Karpas-422 (cell line): ENCODE measurements around the gene GARIN5A. TPM values are rescaled to one million over a fixed set of nuclear protein-coding genes. Genes with fewer than 3 reads are reported as not detected.
"Not testable (repeated sequence)": the region's sequence is repeated elsewhere in the genome, so short reads cannot be mapped to it uniquely, and the experiment has no call there.

Experiments used
- DNase-seq: peaks from one replicate; pipeline ENCODE4 v3.0.0-alpha.2; 2015
- H2AFZ ChIP-seq: fragments of 200-600 bp; sonication (generic); 2 replicates; pipeline ENCODE4 v1.6.1; 2014; ENCODE audit warnings: antibody characterized with exemption, low read length, mixed read lengths
- H3K27ac ChIP-seq: fragments of 200-600 bp; sonication (generic); 2 replicates; pipeline ENCODE4 v1.5.1; 2014; ENCODE audit warnings: mild to moderate bottlenecking, low read length, moderate library complexity
- H3K27me3 ChIP-seq: fragments of 200-600 bp; sonication (generic); 2 replicates; pipeline ENCODE4 v1.6.1; 2014; ENCODE audit warnings: low read length, mixed read lengths
- H3K36me3 ChIP-seq: fragments of 200-600 bp; sonication (generic); 2 replicates; pipeline ENCODE4 v1.6.1; 2014; ENCODE audit warnings: low read length, mixed read lengths; ENCODE audit not compliant: insufficient read depth
- H3K4me1 ChIP-seq: fragments of 200-600 bp; sonication (generic); 2 replicates; pipeline ENCODE4 v1.6.1; 2014; ENCODE audit warnings: mild to moderate bottlenecking, low read length, mixed read lengths
- H3K4me2 ChIP-seq: fragments of 200-600 bp; sonication (generic); 2 replicates; pipeline ENCODE4 v1.6.1; 2014; ENCODE audit warnings: low read length, low read depth, mild to moderate bottlenecking; ENCODE audit not compliant: poor library complexity, severe bottlenecking
- H3K4me3 ChIP-seq: fragments of 200-600 bp; sonication (generic); 2 replicates; pipeline ENCODE4 v1.5.1; 2014; ENCODE audit warnings: mild to moderate bottlenecking, antibody characterized with exemption, low read length, mixed read lengths
- H3K79me2 ChIP-seq: fragments of 200-600 bp; sonication (generic); 2 replicates; pipeline ENCODE4 v1.6.1; 2014; ENCODE audit warnings: mild to moderate bottlenecking, low read length, mixed read lengths
- H3K9ac ChIP-seq: fragments of 200-600 bp; sonication (generic); 2 replicates; pipeline ENCODE4 v1.6.0; 2014; ENCODE audit warnings: low read length
- H3K9me2 ChIP-seq: fragments of 200-600 bp; sonication (generic), shearing (Covaris generic); replicated peaks from 2 replicates; pipeline ENCODE4 v1.6.0; 2014; ENCODE audit warnings: mild to moderate bottlenecking, low read length, moderate library complexity; ENCODE audit not compliant: insufficient read depth
- H3K9me3 ChIP-seq: fragments of 300-700, 200-600 bp; sonication (generic); 2 replicates; pipeline ENCODE4 v1.6.1; 2014; ENCODE audit warnings: low read length, mixed read lengths
- H4K20me1 ChIP-seq: fragments of 200-600 bp; sonication (generic); 2 replicates; pipeline ENCODE4 v1.6.1; 2014; ENCODE audit warnings: mild to moderate bottlenecking, antibody characterized with exemption, low read length, low read depth; ENCODE audit not compliant: insufficient read depth
- total RNA-seq: library from RNA; depleted of rRNA; stranded (reverse); fragments of >200 nt; shearing (Covaris generic); gene quantifications from 2 replicates; pipeline ENCODE4 v1.2.3, GENCODE V29; 2014; ENCODE audit warnings: low replicate concordance

GARIN5A gene
- total RNA-seq, 1 experiment from 2014 or later: not detected

DNA sequence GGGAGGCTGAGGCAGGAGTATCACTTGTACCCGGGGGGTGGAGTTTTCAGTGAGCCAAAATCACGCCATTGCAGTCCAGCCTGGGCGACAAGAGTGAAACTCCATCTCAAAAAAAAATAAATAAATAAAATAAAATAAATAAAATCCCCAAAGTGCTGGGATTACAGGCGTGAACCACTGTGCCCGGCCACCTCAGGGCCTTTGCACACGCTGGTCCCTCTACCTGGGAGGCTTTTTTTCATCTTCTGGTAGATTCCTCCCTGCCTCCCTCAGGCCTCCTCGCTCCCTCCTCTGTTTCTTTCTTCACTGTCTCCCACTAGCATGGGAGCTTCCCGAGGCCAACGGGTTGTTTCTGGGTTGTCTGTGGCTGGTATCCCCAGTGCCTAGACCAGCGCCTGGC is 28.9 kb downstream of the GARIN5A start:
- Histone ChIP-seq H3K4me3 (no peak overlapping the region), H2AFZ (no peak overlapping the region), H3K4me1 (no peaks in the 10 kb centered on the region), H3K9me2 (no peaks in the 10 kb centered on the region), H3K4me2 (no peak overlapping the region), H4K20me1 (no peaks in the 10 kb centered on the region), H3K9me3 (no peaks in the 10 kb centered on the region), H3K36me3 (peaks cover 4% of the 10 kb centered on the region; the same call in 1 of the 2 replicates), H3K27ac (no peak overlapping the region), H3K79me2 (no peaks in the 10 kb centered on the region), H3K9ac (no peak overlapping the region), H3K27me3 (no peaks in the 10 kb centered on the region)
- DNase-seq: no peak

DNA sequence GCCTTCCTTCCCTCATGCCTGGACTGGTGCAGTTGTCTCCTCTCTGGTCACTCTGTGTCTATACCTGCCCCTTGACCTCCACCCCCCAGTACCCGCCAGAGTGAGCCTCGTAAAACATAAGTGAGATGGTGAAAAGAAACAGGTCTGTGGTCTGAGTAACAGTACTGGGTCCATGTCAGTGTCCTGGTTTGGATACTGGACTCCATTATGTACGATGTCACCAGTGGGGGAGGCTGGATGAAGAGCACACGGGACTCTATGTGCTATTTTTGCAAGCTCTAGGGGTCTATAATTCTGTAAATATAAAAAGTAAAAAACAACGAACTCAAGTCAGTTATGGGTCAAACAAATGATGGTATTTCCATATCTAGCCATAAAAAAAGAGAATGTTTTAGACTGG is 29.6 kb downstream of the GARIN5A start:
- H3K4me1 ChIP-seq: no peaks in the 10 kb centered on the region
- DNase-seq: no peak

DNA sequence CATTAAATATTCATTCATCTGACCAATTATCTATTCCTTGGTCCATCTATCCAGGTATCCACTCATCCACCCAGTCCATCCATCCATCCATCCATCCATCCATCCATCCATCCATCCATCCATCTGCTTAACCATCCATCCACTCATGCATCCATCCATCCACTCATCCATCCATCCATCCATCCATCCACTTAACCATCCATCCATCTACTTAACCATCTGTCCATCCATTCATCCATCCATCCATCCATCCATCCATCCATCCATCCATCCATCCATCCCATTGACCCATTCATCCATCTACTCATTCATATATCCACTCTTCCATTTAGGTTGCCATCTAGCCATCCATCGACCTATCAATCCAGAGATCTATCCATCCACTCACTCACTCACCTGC is 32.6 kb downstream of the GARIN5A start:
- no peak overlapping the region for H3K27ac ChIP-seq
- no peak for DNase-seq
- H3K79me2 ChIP-seq: no peaks in the 10 kb centered on the region

More for the DNA sequence above, 29.6 kb downstream of the GARIN5A start:
- Histone ChIP-seq H3K27me3 (no peaks in the 10 kb centered on the region), H3K9me3 (no peaks in the 10 kb centered on the region), H2AFZ (no peak overlapping the region), H3K79me2 (no peaks in the 10 kb centered on the region), H3K9me2 (no peaks in the 10 kb centered on the region), H3K36me3 (peaks cover 4% of the 10 kb centered on the region; the same call in 1 of the 2 replicates), H3K27ac (no peak overlapping the region), H3K4me2 (no peak overlapping the region), H4K20me1 (no peaks in the 10 kb centered on the region), H3K4me3 (no peak overlapping the region), H3K9ac (no peak overlapping the region)

DNA sequence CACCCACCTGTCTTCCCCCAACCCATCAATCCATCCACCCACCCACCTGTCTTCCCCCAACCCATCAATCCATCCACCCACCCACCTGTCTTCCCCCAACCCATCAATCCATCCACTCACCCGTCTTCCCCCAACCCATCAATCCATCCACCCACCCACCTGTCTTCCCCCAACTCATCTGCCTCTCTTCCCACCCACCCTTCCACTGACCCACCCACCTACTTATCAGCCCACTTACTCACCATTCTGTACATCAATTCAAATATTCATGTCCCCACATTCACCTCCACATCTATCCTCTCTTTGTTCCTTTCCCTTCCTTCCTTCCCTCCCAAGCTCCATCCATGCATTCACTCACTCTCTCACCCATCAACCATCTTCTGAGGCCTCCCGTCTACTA is 37.5 kb downstream of the GARIN5A start:
- DNase-seq, H3K79me2 ChIP-seq, H2AFZ ChIP-seq, H3K4me3 ChIP-seq, H3K27ac ChIP-seq, H3K9me3 ChIP-seq, H4K20me1 ChIP-seq, H3K4me2 ChIP-seq, H3K9ac ChIP-seq, H3K9me2 ChIP-seq, H3K27me3 ChIP-seq, H3K36me3 ChIP-seq: not testable (repeated sequence)
- peaks cover 18% of the 10 kb centered on the region for H3K4me1 ChIP-seq

More for the DNA sequence above, 32.6 kb downstream of the GARIN5A start:
- no peaks in the 10 kb centered on the region for H3K9me2 ChIP-seq
- no peak overlapping the region for H3K9ac ChIP-seq
- no peaks in the 10 kb centered on the region for H3K9me3 ChIP-seq
- H3K36me3 ChIP-seq: peaks cover 4% of the 10 kb centered on the region; the same call in 1 of the 2 replicates
- H3K4me2 ChIP-seq: no peak overlapping the region
- H2AFZ ChIP-seq: no peak overlapping the region
- H4K20me1 ChIP-seq: no peaks in the 10 kb centered on the region
- H3K4me1 ChIP-seq: no peaks in the 10 kb centered on the region
- H3K4me3 ChIP-seq: no peak overlapping the region
- H3K27me3 ChIP-seq: no peaks in the 10 kb centered on the region

DNA sequence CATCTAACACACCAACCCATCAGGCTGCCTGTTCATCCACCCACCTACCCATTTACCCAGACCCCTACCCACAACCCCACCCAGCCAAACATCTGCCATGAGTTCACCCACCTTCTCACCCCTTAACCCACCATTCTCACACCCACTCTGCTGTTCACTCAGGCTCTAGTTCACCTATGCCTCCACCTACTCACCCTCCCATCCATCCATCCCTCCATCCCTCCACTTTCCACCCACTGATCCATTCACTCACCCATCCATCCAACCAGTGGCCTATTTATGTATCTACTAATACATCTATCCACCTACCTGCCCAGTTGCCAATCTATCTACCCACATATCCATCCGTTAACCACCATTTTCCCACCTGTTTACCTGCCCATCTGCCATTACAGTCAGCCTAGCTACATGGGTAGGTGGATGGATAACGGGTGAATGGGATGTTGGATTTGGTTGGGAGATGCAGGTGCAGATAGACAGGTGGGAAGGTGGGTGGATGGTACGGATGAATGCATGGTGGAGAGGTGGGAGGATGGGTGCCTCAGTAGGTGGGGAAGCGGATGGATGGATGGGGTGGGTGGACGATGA is 38.7 kb downstream of the GARIN5A start:
- Histone ChIP-seq H3K4me2 (no peak overlapping the region), H3K9ac (no peak overlapping the region), H3K4me3 (no peak overlapping the region), H3K27me3 (0 out of 2 replicates have a peak, but pooled peaks cover 3% of the 10 kb centered on the region), H3K9me2 (no peaks in the 10 kb centered on the region), H3K79me2 (no peaks in the 10 kb centered on the region), H3K36me3 (no peaks in the 10 kb centered on the region; the same call in 1 of the 2 replicates), H3K4me1 (peaks cover 30% of the 10 kb centered on the region), H3K9me3 (no peaks in the 10 kb centered on the region), H3K27ac (no peak overlapping the region), H2AFZ (no peak overlapping the region), H4K20me1 (no peaks in the 10 kb centered on the region)
- DNase-seq: no peak

DNA sequence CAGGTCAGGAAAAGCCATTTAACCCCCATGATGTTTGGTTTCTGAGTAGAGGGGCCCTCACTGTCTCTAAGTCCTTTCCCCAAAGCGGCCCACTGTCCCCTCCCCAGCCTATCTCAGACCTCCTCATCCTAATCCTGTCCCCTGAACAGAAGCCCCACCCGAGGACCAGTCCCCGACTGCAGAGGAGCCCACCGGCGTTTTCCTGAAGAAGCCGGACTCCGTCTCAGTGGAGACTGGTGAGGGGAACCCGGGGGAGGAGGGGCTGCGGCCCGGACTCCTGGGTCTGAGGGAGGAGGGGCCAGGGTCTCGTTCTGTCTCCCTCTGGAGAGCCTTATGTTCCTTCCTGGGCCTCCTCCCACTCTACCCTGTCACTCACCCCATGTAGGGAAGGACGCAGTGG is 41.0 kb downstream of the GARIN5A start:
- DNase-seq: no peak
- Histone ChIP-seq H3K79me2 (no peaks in the 10 kb centered on the region), H4K20me1 (no peaks in the 10 kb centered on the region), H3K36me3 (no peaks in the 10 kb centered on the region; the same call in 1 of the 2 replicates), H3K9ac (peak overlapping the region; percentile 63; the same call in 1 of the 2 replicates), H3K9me2 (no peaks in the 10 kb centered on the region), H3K27ac (peak overlapping the region; percentile 94; the same call in 1 of the 2 replicates), H3K4me3 (no peak overlapping the region), H2AFZ (no peak overlapping the region), H3K4me1 (peaks cover 51% of the 10 kb centered on the region), H3K27me3 (0 out of 2 replicates have a peak, but pooled peaks cover 3% of the 10 kb centered on the region), H3K4me2 (no peak overlapping the region), H3K9me3 (no peaks in the 10 kb centered on the region)

DNA sequence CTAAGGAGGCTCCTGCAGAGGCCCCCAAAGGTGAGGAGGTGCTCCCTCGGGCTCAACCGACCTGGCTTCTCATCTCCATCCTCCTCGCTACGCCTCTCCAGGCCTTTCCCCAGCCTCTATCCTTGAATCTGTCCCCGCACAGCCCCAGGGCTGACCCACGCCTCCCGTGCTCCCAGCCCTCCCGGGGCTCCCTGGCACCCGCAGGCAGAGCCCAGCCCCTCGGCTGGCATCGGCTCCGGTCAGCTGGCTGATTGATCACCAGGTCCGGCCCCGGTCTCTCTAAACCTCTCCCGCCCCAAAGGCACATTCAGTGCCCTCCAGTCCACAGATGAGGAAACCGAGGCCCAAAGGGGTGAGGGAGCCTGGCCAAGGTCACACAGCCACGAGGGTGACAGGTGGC is 41.4 kb downstream of the GARIN5A start:
- Histone ChIP-seq H3K4me2 (peak overlapping the region; percentile 97), H2AFZ (no peak overlapping the region), H3K79me2 (no peaks in the 10 kb centered on the region), H3K9me2 (no peaks in the 10 kb centered on the region), H4K20me1 (no peaks in the 10 kb centered on the region), H3K9ac (peak overlapping the region; percentile 63), H3K4me1 (peaks cover 55% of the 10 kb centered on the region), H3K27ac (peak overlapping the region; percentile 94), H3K4me3 (peak overlapping the region; percentile 70; the same call in 1 of the 2 replicates), H3K9me3 (no peaks in the 10 kb centered on the region), H3K27me3 (0 out of 2 replicates have a peak, but pooled peaks cover 3% of the 10 kb centered on the region), H3K36me3 (no peaks in the 10 kb centered on the region; the same call in 1 of the 2 replicates)
- no peak for DNase-seq

DNA sequence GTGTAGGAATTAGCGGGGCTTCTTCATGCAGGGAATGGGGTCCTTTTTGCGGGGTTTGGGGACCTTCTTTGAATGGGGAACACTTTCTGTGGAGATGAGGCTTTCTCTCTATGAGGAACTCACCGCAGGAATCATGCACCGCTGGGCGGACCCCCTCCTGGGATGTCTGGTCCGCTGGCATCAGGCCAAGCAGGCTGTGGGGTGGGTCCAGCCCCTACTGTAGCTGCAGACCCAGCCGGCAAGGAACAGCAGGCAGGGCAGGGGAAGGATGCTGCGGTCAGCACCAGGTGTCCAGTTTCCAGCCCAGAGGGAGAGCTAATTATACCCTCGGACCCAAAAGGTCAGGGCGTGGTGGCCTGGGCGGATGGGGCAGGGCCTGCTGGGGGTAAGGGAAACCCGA is 42.1 kb downstream of the GARIN5A start:
- H3K9ac ChIP-seq: peak overlapping the region; percentile 63
- H4K20me1 ChIP-seq: no peaks in the 10 kb centered on the region
- H3K4me3 ChIP-seq: peak overlapping the region; percentile 70
- H3K4me2 ChIP-seq: peak overlapping the region; percentile 97
- peak; percentile 93 for DNase-seq
- H3K36me3 ChIP-seq: no peaks in the 10 kb centered on the region; the same call in 1 of the 2 replicates
- H3K4me1 ChIP-seq: peaks cover 59% of the 10 kb centered on the region
- no peak overlapping the region for H2AFZ ChIP-seq
- H3K9me2 ChIP-seq: no peaks in the 10 kb centered on the region
- H3K79me2 ChIP-seq: no peaks in the 10 kb centered on the region
- H3K27ac ChIP-seq: peak overlapping the region; percentile 94
- H3K27me3 ChIP-seq: 0 out of 2 replicates have a peak, but pooled peaks cover 3% of the 10 kb centered on the region
- no peaks in the 10 kb centered on the region for H3K9me3 ChIP-seq
